RWPE1 (cell line): ENCODE measurements around the gene SPATA13.
"Not testable (repeated sequence)": the region's sequence is repeated elsewhere in the genome, so short reads cannot be mapped to it uniquely, and the experiment has no call there.

ENCODE experiments used
- CTCF ChIA-PET: fragments of 350-600 bp; sonication (Branson Sonifier 250); formaldehyde crosslinking; extraction: SDS; loops from one replicate; lab custom pipeline; 2021; lab: Yijun Ruan, JAX
- POLR2A ChIA-PET: fragments of 400-600 bp; formaldehyde crosslinking; extraction: SDS; loops from one replicate; lab custom pipeline; 2020; ENCODE audit warnings: antibody characterized with exemption; ENCODE audit not compliant: low non-redundant PET; lab: Yijun Ruan, JAX
- DNase-seq: peaks from one replicate; pipeline ENCODE4 v3.0.0; 2012; ENCODE audit warnings: low spot score
- H3K27ac ChIP-seq: fragments of 450-650 bp; 2 replicates; pipeline ENCODE4 v1.5.1; 2017
- CTCF ChIP-seq: fragments of 450-650 bp; conservative IDR thresholded peaks from 2 replicates; pipeline ENCODE4 v1.5.1; 2017; ENCODE audit warnings: low read depth, mild to moderate bottlenecking

The SPATA13 gene

GRCh38 chr13:24321416-24321815 lies 160.9 kb downstream of the SPATA13 start:
- CTCF ChIA-PET, POLR2A ChIA-PET, DNase-seq, H3K27ac ChIP-seq: not testable (repeated sequence)

- CTCF ChIA-PET, result interaction anchor here (0.6 kb wide), 2 partner anchors 20 to 189 kb away, joined by 3 to 7 read pairs; no protein-coding TSS in a partner anchor
- DNase-seq, POLR2A ChIA-PET, H3K27ac ChIP-seq: not testable (repeated sequence)
Observed at GRCh38 chr13:24322470-24322869, 161.9 kb downstream of the SPATA13 start.

DNA sequence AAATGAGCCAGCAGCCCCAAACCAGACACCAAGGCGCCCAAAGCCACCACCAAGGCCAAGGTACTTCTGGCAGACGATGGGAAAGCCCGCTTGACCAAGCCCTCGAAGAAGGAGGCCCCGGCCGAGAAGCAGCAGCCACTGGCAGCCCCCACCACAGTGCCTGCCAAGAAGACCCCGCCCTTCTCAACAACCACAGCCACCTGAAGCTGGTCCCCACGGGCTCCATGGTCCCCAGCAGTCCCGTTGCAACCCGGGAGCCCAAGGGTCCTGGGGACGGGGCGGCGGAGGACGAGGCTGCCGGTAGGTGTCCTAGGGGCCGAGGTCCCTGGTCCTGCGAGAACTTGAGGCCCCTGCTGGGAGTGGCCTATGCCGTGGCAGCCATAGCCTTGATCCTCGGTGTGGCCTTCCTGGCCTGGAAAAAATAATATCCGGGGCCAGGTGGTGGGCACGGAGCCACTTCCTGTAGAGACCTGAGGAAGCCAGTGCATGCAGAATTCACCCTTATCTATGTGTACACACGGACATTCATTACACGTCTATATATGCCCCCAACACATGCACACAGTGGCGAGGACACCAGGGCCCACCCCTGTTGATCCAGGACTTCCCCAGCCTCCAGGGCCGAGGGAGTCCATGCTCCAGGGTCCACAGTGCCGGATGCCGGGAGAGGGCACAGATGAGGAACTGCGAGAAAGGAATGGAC lies 162.7 kb downstream of the SPATA13 start:
- DNase-seq, result no peak
- ChIA-PET POLR2A (no interaction called here), CTCF (no interaction called here)
- no peak overlapping the region for H3K27ac ChIP-seq
- TF ChIP-seq CTCF, result no peak

GRCh38 chr13:24323739-24324075 lies 163.2 kb downstream of the SPATA13 start:
- ChIA-PET POLR2A (no interaction called here), CTCF (interaction anchor here (0.7 kb wide), 1 partner anchor 404 kb away, joined by 5 read pairs; no protein-coding TSS in a partner anchor)
- no peak for TF ChIP-seq CTCF
- no peak overlapping the region for H3K27ac ChIP-seq
- no peak for DNase-seq

DNA sequence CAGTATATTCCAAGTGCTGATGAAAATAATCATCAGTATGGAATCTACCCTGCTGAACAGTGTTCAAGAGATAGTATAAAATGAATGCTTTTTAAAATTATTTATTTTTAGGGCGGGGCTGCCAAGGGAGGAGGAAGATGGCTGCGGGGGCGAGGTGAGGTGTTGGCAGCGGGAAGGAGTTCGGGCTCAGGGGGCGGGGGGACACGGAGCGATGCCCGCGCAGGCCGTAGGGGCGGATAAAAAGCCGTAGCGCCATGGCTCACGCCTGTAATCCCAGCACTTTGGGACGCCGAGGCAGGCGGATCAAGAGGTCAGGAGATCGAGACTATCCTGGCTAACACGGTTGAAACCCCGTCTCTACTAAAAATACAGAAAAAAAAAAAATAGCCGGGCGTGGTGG lies 167.1 kb downstream of the SPATA13 start:
- CTCF ChIA-PET, POLR2A ChIA-PET, DNase-seq, H3K27ac ChIP-seq: not testable (repeated sequence)

- no peak for TF ChIP-seq CTCF
- H3K27ac ChIP-seq, result no peak overlapping the region
- POLR2A ChIA-PET, result no interaction called here
- DNase-seq, result no peak
- CTCF ChIA-PET, result no interaction called here
Observed at GRCh38 chr13:24328145-24328544, 167.6 kb downstream of the SPATA13 start.

DNA sequence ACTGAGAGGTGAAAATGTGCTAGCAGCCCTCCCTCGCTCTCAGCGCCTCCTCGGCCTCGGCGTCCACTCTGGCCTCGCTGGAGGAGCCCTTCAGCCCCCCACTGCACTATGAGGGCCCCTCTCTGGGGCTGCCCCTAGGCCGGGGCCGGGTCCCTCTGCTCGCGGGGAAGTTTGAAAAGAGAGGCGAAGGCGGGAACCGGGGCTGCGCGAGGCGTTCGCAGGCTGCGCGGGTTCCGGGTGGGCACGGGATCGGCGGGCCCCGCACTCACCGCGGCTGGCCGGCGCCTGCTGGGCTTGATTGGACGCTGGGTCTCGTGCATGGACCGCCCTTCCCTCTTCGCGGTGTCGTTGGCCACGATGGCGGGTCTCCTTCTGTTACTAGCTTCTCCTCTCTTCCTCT lies 178.2 kb downstream of the SPATA13 start:
- POLR2A ChIA-PET, result no interaction called here
- CTCF ChIA-PET, result no interaction called here
- TF ChIP-seq CTCF, result no peak
- H3K27ac ChIP-seq, result no peak overlapping the region
- no peak for DNase-seq

DNA sequence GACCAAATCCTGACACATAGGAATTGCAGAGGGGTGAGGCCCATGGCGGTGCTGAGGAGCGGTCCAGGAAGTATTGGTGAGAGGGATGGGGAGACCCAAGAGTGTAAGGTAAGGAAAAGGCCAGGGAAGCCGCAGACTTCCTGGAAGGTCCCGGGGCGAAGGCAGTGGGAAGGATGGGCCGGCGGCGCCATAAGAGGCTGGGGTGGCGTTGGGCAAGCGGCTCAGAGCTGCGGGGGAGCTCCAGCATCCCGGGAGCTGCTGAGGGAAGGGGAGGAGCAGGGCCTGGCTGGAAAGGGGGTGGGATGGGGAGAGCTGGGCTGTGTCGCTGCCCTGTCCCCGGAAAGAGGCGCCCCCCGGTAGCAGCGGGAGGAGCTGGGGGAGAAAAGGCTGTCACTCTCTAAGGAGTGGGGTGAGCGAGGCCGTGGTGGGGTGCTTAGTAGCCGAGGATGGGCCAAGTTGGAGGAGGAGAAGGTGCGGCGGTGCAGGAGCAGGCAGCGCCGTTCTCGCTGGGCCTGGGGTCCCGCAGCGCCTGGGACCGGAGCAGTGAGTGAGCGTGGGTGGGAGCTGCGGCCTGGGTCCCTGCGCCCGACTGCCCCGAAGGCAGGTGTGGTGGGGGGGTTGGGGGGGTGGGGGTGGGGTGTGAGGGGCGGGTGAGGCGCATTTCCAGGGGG lies 179.6 kb downstream of the SPATA13 start:
- ChIA-PET POLR2A (no interaction called here), CTCF (interaction anchor here (0.6 kb wide), 1 partner anchor 172 kb away, joined by 3 read pairs; the partner anchor contains the start of gene PARP4)
- DNase-seq, result no peak
- TF ChIP-seq CTCF, result no peak
- no peak overlapping the region for H3K27ac ChIP-seq
